Activated CD4-positive, alpha-beta T cell treated with anti-CD3 and anti-CD28 coated beads, Interleukin-2, amount 50 U/mL, for 16 hours (primary cell): ENCODE data around the gene ACSF2.
"Not testable (repeated sequence)": the region's sequence is repeated elsewhere in the genome, so short reads cannot be mapped to it uniquely, and the experiment has no call there.

Source experiments
- DNase-seq: peaks from one replicate; pipeline ENCODE4 v3.0.0-alpha.2; 2020

The ACSF2 gene, protein sequence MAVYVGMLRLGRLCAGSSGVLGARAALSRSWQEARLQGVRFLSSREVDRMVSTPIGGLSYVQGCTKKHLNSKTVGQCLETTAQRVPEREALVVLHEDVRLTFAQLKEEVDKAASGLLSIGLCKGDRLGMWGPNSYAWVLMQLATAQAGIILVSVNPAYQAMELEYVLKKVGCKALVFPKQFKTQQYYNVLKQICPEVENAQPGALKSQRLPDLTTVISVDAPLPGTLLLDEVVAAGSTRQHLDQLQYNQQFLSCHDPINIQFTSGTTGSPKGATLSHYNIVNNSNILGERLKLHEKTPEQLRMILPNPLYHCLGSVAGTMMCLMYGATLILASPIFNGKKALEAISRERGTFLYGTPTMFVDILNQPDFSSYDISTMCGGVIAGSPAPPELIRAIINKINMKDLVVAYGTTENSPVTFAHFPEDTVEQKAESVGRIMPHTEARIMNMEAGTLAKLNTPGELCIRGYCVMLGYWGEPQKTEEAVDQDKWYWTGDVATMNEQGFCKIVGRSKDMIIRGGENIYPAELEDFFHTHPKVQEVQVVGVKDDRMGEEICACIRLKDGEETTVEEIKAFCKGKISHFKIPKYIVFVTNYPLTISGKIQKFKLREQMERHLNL

DNA sequence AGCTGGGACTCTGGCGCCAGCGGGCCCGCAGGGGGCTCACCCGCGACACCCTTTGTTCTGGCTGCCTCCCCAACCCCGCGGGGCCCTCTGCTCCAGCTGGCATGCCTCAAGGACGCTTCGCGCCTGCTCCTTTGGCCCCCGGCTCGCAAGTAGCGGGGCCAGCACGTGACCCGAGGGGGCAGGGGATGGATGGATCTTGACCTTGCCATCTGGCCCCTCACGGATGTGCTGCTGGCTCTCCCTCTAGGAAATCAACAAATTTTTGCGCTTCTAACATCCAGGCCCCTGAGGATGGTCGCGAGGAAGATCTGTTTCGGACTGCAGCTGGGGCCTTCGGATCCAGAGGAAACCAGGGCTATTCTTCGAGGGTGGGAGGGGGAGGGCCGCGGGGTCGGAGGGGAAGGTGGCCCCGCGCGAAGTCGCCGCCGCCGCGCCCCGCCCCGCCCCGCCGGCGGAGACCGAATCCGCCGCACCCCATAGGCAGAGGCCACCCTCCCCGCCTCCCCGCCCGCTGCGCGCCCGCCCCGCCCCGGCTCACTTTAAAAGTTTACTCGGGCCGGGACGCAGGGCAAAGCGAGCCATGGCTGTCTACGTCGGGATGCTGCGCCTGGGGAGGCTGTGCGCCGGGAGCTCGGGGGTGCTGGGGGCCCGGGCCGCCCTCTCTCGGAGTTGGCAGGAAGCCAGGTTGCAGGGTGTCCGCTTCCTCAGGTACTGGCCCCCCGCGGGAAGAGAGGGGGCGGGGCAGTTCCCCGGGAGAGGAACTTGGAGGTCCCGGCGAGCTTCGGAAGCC lies at the start of gene ACSF2:
Gene ACSF2, plus strand, starts transcription at position 537 of the 790 bp plus-strand sequence. Its CDS starts 44 bp downstream, at position 581.
- DNase-seq, result peak; percentile 72

DNA sequence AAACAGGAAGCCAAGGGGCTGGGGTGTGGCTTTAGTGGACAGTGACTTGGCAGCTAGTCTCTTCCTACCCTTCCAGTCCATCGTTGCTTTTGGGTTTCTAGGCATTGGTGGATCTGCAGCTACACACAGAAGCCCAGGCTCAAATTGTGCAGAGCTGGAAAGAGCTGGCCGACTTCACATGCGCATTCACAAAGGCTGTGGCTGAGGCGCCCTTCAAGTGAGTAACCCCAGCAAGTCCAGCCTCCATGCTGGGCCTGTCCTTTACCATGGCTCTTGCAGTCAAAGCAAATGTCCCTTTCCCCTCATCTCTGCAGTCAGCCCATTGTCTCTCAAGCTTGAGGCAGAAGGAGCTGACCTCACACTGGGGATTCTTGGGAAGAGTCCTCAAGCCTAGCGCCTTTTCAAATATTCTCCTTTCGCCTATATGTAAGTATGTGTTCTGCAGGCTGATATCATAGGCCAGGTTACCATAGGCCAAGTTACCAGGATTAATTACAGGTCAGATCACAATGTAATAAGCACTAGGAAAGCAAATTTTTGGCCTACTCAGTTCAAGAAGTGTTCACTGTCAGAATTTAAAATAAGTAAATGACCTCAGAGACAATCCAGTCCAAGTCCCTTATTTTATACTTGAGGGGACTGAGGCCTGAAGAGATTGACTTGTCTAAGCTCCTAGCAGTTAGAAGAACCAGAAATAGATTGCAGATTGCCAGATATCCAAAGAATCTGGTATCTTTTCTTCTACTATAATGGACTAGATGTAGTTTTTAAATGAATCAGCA lies 46.5 kb upstream of the ACSF2 start:
- no peak for DNase-seq

DNA sequence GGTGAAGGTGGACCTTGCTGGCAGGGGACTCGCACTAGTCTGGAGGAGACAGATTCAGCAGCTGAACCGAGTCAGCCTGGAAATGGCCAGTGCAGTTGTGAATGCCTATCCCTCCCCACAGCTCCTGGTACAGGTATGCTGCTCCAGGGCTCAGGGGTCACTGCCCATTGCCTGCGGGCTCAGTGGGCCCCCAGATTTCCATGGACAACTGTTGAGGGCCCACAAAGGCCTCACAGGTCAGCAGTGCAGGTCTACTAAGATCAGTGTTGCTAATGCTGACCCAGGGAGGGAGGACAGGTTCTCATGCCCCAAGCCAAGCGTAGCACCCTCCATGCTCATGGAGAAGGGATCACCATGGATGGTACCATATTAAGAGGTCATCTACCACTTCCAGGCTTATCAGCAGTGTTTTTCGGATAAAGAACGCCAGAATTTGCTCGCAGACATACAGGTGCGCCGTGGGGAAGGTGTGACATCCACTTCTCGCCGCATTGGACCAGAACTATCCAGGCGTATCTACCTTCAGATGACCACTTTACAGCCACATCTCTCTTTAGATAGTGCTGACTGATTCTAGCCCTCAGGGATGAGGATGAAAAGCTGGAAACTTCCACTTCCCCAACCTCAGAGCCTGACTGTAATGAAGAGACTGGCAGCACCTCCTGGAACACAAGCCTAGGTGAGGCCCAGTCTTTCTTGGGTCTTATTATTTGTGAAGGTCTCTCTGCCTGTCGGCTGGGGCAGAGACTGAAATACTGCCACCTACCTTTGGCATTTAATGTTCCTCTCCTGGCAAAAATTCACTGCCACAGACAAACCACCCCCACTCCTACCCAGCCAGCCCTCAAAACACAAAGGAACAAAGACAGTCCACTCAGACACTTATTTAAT lies 45.4 kb upstream of the ACSF2 start:
- no peak for DNase-seq

DNA sequence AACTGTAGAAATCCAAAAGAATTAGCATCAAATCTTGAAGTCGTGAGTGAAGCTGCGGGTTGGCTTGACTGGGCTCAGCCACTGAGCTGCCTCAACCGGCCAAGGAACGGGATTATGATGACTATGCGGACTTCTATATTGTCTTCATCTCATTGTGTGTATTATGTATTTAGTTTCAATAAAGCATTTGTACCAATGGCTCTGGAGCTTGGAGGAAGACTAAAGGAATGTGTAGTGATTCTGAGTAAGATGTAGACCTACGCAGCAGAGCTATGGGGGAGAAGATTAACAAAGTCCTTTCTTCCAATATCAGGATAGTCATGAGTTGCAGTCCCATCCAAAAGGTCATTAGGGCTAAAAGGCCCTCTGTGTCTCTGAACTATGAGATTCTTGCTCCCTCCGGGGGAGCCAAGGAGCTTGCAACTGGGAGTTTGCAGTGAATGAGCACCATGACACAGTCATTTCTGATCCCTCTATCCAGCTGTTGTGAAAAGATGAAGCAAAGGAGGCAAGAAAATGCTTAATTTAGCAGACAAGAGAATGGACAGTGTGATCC lies 44.7 kb upstream of the ACSF2 start:
- DNase-seq, result no peak

DNA sequence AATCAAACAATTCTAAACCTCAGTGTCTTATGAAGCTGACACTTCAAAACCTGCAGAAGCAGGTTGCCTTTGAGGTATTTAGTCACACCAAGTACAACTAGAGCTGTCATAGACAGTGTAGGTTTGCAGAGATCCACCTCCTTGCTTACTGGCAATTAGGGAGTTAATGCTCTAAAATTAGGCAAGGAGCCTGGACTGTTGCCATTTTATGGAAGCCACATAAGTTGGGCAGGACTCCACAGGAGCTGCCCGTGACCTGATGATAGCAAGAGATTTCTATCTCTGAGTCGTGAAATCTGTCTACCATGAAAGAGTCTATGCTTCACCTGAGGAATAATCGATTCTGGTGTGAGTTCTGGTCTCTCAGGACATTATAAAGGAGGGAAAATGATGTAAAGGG lies 44.1 kb upstream of the ACSF2 start:
- no peak for DNase-seq

DNA sequence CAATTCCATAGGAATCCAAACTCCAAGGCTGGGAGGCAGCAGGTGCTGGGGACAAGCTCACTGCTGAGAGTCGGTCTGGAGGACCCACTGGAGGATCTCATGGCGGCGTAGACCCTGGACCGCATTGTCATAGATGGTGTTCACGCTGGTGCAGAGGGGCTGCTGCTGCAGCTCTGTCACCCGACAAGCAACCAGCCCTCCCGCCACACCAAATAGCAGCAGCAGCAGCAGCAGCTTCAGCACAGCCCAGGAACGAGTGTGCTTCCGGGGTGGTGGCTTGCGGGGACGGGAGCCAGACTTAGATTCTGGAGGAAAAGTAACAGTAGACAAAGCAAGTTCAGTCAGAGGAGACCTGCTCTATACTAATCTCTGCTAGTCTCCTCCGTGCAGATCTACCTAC lies 43.1 kb upstream of the ACSF2 start:
- DNase-seq, result no peak

DNA sequence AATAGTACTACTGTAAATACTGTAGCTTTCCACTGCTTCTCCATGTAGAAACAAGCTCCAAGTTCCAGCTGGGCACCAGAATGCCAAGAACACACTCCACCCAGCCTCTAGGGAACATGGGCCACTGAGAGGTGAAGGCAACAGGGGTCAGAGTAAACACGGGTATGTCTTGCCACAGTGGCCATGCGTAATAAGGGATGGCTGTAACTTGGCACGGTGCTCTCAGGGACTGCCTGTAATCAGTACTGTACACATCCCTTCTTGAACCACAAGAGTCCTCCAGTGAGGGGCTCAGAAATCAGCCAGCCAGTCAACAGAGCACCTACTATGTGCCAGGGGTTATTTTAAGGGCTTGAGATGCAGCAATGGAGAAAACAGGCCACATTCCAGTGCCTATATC lies 39.5 kb upstream of the ACSF2 start:
- DNase-seq, result no peak

DNA sequence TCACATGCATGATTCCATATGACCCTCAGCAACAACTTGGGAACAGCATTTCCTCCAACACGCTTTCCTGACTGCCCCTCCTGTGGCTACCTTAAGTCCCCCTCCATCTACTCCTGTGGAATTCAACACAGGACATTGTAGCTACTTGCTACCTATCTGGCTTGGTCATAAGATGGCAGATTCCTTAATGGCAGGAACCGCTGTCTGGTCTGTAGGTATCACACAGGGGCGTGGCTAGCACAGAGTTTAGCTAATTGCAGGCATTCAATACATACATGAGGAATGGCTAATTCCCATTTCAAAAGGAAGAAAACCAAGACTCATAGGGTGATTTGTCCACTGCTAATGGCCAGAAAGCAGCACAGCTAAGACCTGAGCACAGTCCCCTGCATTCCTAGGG lies 37.3 kb upstream of the ACSF2 start:
- no peak for DNase-seq

DNA sequence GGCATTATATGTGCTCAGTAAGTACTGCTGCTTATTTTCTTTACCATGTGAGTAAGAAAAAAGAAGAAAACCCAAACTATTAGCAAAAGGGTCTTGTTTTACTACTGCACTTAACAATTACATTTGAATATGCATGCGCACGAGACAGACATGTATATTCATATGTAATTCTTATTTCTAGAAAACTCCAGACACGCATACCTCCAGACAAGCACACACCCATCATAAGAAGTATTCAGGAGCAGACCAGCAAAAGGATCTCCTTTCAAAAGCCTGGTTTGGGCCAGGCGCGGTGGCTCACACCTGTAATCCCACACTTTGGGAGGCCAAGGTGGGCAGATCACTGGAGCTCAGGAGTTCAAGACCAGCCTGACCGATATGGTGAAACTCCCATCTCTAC lies 36.5 kb upstream of the ACSF2 start:
- DNase-seq, result no peak

DNA sequence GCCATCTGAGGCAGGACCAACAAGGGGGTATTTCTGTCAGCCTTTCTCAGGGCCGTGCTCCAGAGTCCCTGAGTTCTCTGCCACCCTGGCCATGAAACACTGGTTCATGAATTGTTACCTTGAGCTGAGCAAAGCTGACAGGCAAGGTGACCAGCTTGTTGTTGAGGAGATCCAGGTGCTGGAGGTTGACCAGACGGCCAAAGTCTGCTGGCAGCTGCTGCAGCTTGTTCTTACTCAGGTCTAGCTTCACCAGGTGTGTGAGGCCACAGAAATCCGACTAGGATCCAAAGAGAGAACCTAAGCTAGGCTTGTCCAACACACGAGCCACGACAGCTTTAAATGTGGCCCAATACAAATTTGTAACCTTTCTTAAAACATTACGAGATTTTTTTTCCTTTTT lies 33.4 kb upstream of the ACSF2 start:
- DNase-seq, result no peak

DNA sequence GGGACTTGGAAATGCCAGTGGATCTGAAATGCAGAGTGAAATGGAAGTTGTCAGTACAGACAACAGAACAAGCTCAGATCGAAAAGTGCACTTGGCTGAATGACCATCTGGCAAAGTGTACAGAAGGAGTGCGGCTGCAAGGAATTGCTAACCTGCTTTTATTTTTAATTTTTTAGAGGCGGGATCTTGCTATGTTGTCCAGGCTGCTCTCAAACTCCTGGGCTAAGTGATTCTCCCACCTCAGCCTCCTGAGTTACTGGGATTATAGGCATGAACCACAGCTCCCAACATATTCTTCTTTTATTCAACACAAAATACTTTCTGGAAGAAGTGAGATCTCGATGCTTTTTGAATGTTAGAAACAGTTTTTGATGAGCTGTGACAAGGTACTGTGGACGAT lies 32.3 kb upstream of the ACSF2 start:
- no peak for DNase-seq

DNA sequence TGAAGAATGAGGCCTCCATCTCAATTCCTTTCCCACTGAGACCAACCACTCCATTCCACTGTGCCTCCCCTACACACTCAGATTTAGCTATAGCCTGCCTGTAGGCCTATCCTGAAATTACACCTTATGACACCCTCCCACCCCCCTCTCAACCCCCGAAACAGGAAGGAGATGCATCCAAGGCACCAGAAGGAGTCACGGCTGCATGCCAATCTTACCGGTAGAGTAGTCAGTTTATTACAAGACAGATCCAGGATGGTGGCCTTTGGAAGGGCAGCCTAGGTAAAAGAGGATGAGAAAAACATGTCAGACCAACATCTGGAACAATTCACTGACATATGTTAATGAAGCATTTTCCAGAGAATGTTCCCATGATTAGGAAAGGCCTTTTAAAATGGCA lies 31.3 kb upstream of the ACSF2 start:
- no peak for DNase-seq

DNA sequence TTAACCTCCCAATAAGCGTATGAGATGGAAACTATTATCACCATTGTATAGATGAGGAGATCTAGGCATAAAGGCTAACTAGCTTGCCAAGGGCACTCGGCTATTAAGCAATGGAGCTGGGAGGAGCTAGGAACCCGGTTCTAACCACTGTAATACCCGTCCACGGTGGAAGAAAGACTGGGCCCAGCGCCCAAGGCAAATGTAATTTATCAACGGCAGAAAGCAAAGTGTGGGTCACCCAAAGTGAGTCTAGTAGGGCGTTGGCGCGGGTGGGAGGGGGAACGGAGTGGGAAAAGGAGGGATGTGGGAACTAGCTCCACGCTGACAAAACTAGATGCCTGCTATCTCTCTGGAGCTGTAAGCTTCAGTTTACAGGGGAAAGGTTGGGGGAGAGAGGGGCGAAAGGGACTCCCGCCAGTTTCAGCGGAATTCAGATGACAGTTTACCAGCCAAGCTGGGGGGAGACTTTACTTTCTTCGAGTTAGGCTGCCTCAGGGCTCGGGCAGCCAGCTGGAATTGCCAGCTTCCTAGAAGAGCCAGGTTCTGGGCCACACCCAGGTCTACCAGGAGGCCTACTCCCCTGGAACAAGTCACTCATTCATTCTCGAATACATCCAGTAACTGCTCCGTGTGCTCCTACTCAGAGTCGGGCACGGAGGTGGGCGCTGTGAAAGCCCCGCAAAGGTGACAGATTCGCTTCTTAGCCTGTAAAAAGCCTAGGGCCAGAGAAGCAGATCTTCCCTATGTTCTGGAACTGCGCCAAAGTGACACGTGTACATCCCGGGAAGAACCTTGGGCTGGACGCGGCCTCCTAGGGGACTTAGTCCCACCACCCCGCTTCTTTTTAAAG lies 29.5 kb upstream of the ACSF2 start:
- DNase-seq, result no peak

DNA sequence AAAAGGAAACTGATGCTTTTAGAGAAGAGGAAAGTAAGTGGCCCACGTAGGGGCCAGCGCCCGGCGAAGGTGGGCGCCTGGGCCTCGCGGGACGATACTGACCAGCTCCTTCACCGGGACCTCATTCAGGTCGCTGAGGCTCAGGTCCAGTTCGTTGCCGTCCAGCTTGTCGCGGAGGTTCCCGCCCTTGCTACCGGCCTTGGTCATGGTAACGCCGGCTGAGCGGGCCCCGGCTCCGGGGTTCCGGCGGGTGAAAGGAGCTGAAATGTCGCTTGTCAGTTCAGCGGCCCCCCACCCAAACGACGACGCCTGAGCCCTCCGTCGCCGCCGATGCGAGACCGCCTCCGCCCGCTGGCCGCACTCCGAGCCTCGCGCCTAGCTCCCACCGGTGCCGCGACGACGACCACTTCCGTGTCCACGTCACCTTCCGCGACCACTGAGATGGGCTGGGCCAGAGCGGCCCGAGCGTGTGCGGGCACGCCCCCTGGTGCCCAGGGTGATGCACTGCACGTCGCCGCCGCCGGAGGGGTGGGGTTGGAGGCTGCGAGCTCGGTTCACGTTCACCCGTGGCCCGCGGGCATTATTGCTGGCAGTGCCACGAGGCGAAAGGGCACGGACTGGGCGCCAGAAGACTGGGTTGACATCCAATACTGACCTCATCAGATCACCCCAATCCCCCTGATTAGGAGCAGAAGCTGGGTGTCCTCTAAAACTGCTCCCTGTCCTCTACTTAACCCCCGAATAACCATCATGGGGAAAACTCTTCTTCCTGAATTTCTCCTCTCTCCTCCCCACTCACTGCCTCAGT lies 28.7 kb upstream of the ACSF2 start, which contains the start of gene LRRC59:
Gene LRRC59, minus strand, starts transcription at position 413 of the 808 bp plus-strand sequence. Its CDS starts 206 bp downstream, at position 207.
- DNase-seq, result peak; percentile 93

DNA sequence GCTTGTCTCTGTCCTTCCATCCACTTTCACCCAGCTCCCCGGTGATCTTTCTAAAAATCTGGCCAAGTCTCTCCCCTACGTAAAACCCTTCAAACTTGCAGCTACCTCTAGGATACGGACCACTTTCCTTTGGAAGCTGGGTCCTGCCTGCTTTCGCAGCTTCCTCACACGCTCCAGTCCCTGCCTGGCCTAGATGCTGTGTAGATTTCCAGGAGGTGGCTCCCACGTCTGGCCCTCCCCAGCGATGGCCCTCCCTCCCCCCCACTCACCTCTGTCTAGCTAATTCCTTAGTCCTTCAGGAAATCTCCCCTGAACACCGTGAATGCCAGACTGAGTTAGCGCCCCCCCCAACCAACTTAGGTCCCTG lies 28.1 kb upstream of the ACSF2 start:
- DNase-seq, result no peak

DNA sequence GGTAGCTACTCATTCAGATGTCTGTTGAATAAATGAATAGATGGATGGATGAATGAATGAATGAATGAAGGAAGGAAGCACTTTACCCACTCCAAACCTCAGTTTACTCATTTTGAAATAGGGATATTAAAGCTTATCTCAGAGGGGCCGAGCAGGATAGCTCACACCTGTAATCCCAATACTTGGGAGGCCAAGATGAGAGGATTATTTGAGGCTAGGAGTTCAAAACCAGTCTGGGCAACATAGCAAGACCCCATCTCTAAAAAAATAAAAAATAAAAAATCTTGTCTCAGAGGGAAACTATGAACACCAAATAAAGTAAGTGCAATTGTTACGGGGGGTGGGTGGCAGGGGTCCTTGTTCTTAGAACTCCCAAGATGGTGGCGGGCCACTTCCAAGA lies 27.3 kb upstream of the ACSF2 start:
- DNase-seq, result not testable (repeated sequence)

DNA sequence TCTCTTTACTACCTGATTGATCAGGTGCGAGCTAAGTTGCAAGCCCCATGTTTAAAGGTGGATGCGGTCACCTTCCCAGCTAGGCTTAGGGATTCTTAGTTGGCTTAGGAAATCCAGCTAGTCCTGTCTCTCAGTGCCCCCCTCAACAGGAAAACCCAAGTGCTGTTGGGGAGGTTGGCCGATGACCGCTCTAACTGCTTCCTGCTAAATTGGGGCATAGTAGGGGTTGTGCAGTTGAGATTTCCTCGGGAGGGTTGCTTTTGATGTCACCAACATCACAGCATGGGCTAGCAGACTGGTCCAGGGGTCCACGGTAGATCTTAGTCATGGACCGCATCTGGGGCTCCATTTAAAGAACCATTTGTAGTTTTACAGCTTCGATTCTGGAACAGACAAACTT lies 26.4 kb upstream of the ACSF2 start:
- not testable (repeated sequence) for DNase-seq

DNA sequence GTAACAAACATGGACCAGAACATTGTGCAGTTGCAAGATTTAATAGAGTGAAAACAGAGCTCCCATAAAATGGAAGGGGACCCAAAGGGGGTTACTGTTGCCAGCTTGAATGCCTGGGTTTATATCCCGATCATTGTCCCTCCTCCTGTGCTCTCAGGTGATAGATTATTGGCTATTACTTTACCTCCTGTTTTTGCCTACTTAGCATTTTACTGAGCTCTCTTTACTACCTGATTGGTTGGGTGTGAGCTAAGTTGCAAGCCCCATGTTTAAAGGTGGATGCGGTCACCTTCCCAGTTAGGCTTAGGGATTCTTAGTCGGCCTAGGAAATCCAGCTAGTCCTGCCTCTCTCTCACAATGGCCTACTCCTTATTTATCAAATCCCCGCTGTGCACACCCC lies 20.7 kb upstream of the ACSF2 start:
- DNase-seq, result not testable (repeated sequence)

DNA sequence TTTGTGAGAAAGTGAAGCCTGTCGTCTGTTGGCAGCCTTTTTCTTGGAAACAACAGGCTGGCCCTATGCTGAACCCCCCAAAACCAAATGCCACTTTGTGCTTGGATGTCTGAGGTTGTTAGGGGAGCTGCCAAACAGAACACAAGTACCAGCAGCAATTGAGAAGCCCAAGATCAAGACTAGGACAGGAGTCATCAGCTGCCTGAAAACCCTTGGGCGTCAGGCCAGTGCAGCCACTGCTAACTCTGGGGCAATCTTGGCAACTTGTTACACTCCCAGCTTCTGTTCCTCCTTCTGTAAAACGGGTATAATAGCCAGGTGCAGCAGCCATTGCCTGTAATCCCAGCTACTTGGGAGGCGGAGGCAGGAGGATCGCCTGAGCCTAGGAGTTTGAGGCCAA lies 19.4 kb upstream of the ACSF2 start:
- no peak for DNase-seq

DNA sequence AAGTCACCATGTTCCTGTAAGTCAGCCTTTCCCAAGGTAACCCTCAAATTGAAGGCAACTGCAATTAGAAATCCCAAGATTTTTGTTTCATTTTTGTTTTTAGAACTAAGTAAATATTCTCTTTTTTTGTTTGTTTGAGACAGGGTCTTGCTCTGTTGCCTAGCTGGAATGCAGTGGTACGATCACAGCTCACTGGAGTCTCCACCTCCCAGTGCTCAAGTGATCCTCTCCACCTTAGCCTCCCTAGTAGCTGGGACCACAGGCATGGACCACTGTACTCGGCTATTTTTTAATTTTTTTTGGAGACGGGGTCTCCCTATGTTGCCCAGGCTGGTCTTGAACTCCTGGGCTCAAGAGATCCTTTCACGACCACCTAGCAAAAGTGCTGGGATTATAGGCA lies 18.1 kb upstream of the ACSF2 start:
- DNase-seq, result no peak
